ENCODE results near the gene ZXDC.

Gene ZXDC

DNA sequence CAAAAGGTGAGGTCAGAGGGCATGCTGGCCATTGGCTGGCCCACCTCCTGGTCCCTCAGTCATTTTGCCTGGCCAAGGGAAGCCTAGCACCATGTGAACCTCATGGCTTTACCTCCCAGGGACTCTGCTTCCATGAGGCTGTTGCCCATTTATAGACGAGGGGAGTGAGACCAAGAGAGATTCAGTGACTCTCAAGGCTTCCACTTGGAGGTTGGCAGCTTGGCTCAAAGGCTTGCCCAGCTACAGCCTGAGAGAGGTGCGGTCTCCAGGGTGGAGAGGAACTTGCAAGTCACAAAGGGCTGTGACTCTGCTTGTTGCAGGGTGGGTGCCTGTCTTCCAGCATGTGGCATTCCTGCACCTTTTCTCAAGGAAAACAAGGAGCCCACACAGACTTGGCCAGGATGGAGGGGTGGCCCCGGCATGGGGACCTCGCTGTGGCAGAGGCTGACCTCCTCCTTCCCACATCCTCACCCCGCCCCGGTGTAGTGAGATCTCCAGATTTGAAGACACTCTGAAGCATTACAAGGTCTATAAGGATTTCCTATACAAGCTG is 56.5 kb downstream of the ZXDC start:
- Histone ChIP-seq H3K4me1 (ENCODE audit: control insufficient read depth, insufficient read depth, low read length, poor library complexity, severe bottlenecking) (no peaks in the 10 kb centered on the region), H3K9me3 (ENCODE audit: control insufficient read depth, low read length) (no peaks in the 10 kb centered on the region), H3K27me3 (replicated peaks; ENCODE audit: control insufficient read depth, insufficient read depth, low read length, poor library complexity, severe bottlenecking) (no peaks in the 10 kb centered on the region), H3K36me3 (ENCODE audit: control insufficient read depth, insufficient read depth, low read length) (no peaks in the 10 kb centered on the region), H3K4me3 (ENCODE audit: insufficient read depth, low read depth, low read length, poor library complexity, severe bottlenecking) (no peak overlapping the region), H3K27ac (ENCODE audit: insufficient read depth, low read length, poor library complexity, severe bottlenecking) (no peak overlapping the region)
- DNase-seq: no peak

DNA sequence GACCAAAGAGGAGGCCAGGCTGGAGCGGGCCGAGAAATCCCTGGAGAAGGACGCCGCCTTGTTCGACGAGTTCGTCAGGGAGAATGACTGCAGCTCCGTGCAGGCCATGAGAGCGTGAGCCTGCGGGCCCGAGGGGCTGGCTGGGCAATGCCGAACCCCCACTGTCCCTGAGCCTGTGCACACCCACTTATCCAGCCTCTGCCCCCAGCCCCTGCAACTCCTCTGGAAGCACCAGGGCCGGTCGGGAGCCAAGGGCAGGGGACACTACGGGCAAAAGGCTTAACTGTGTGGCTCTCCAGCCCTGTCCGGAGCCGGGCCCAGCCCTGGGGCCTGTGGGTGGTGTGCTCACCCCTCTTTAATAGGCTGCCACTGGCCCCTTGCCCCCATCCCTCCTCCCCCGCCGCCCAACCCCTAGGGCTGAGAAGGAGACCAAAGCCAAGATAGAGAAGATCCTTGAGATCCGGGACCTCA is 57.0 kb downstream of the ZXDC start:
- Histone ChIP-seq H3K4me1 (ENCODE audit: control insufficient read depth, insufficient read depth, low read length, poor library complexity, severe bottlenecking) (no peaks in the 10 kb centered on the region), H3K27ac (ENCODE audit: insufficient read depth, low read length, poor library complexity, severe bottlenecking) (no peak overlapping the region), H3K27me3 (replicated peaks; ENCODE audit: control insufficient read depth, insufficient read depth, low read length, poor library complexity, severe bottlenecking) (no peaks in the 10 kb centered on the region), H3K9me3 (ENCODE audit: control insufficient read depth, low read length) (no peaks in the 10 kb centered on the region), H3K4me3 (ENCODE audit: insufficient read depth, low read depth, low read length, poor library complexity, severe bottlenecking) (no peak overlapping the region), H3K36me3 (ENCODE audit: control insufficient read depth, insufficient read depth, low read length) (no peaks in the 10 kb centered on the region)
- no peak for DNase-seq

DNA sequence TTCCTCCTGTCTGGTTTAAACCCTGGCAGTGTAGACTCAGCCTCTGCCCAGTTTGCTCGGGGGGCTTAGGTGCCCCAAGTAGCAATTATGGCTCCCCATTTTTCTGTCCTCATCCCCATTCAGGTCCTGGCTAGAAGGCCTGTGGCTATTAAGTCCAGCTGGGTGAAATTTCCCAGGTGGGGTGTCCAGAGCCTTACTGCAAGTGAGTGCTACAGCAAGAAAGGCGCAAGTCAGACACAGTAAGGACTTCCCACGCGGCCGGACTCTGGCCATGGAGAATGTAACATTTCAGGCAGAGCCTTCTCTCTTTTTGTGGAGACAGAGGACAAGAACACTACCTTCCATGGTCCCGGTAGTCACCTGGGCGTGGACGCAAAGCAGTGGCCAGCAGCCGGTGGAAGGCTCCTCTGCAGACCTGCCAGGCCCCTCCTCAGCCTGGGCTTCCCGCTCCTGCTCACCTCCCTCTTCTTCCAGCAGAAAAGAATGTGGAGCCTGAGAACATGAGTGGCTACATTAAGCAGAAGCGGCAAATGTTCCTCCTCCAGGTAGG is 57.6 kb downstream of the ZXDC start:
- no peaks in the 10 kb centered on the region for H3K9me3 ChIP-seq (ENCODE audit: control insufficient read depth, low read length)
- DNase-seq: no peak

DNA sequence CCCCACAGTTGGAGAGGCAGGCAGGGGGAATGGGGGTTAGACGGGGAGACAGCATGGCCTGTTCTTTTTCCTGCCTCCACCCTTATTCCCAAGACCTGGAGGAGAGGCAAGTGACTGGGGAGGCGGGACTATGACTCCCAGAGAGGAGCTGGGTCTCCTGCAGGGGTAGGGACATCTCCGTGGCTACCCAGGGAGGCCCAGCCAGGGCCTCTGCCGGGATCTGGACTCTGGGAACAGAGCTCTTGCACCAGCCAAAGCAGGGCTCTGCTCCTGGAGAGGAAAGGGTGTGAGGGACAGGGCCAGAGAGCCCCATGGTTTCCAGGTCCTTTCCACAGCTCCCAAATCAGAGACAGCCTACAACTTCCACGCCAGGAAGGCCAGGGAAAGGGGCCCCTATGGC is 58.2 kb downstream of the ZXDC start:
- Histone ChIP-seq H3K4me3 (ENCODE audit: insufficient read depth, low read depth, low read length, poor library complexity, severe bottlenecking) (no peak overlapping the region), H3K9me3 (ENCODE audit: control insufficient read depth, low read length) (no peaks in the 10 kb centered on the region), H3K36me3 (ENCODE audit: control insufficient read depth, insufficient read depth, low read length) (no peaks in the 10 kb centered on the region), H3K4me1 (ENCODE audit: control insufficient read depth, insufficient read depth, low read length, poor library complexity, severe bottlenecking) (no peaks in the 10 kb centered on the region), H3K27ac (ENCODE audit: insufficient read depth, low read length, poor library complexity, severe bottlenecking) (no peak overlapping the region), H3K27me3 (replicated peaks; ENCODE audit: control insufficient read depth, insufficient read depth, low read length, poor library complexity, severe bottlenecking) (no peaks in the 10 kb centered on the region)
- no peak for DNase-seq

More for the DNA sequence above, 57.6 kb downstream of the ZXDC start:
- Histone ChIP-seq H3K4me3 (ENCODE audit: insufficient read depth, low read depth, low read length, poor library complexity, severe bottlenecking) (no peak overlapping the region), H3K4me1 (ENCODE audit: control insufficient read depth, insufficient read depth, low read length, poor library complexity, severe bottlenecking) (no peaks in the 10 kb centered on the region), H3K27me3 (replicated peaks; ENCODE audit: control insufficient read depth, insufficient read depth, low read length, poor library complexity, severe bottlenecking) (no peaks in the 10 kb centered on the region), H3K36me3 (ENCODE audit: control insufficient read depth, insufficient read depth, low read length) (no peaks in the 10 kb centered on the region), H3K27ac (ENCODE audit: insufficient read depth, low read length, poor library complexity, severe bottlenecking) (no peak overlapping the region)

DNA sequence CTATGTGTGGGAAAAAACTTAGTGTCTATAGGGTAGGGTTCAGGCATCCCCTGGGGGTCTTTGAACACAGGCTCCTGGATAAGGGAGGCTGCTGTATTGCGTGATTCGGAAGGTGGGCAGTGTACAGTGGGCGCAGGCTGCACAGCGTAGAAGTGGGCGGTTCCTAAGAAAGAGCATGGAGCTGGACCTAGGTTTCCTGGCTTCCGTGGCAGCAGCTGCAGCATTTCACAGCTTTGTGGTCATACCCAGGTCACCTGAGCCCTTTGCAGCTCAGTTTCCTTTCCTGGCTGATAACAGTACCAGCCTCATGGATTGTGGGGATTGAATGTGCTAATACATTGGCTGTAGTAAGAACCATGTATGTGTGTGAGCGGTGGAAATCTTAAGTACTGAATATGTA is 58.7 kb downstream of the ZXDC start:
- Histone ChIP-seq H3K27ac (ENCODE audit: insufficient read depth, low read length, poor library complexity, severe bottlenecking) (no peak overlapping the region), H3K9me3 (ENCODE audit: control insufficient read depth, low read length) (no peaks in the 10 kb centered on the region), H3K27me3 (replicated peaks; ENCODE audit: control insufficient read depth, insufficient read depth, low read length, poor library complexity, severe bottlenecking) (no peaks in the 10 kb centered on the region), H3K4me3 (ENCODE audit: insufficient read depth, low read depth, low read length, poor library complexity, severe bottlenecking) (no peak overlapping the region), H3K36me3 (ENCODE audit: control insufficient read depth, insufficient read depth, low read length) (no peaks in the 10 kb centered on the region), H3K4me1 (ENCODE audit: control insufficient read depth, insufficient read depth, low read length, poor library complexity, severe bottlenecking) (no peaks in the 10 kb centered on the region)
- no peak for DNase-seq

DNA sequence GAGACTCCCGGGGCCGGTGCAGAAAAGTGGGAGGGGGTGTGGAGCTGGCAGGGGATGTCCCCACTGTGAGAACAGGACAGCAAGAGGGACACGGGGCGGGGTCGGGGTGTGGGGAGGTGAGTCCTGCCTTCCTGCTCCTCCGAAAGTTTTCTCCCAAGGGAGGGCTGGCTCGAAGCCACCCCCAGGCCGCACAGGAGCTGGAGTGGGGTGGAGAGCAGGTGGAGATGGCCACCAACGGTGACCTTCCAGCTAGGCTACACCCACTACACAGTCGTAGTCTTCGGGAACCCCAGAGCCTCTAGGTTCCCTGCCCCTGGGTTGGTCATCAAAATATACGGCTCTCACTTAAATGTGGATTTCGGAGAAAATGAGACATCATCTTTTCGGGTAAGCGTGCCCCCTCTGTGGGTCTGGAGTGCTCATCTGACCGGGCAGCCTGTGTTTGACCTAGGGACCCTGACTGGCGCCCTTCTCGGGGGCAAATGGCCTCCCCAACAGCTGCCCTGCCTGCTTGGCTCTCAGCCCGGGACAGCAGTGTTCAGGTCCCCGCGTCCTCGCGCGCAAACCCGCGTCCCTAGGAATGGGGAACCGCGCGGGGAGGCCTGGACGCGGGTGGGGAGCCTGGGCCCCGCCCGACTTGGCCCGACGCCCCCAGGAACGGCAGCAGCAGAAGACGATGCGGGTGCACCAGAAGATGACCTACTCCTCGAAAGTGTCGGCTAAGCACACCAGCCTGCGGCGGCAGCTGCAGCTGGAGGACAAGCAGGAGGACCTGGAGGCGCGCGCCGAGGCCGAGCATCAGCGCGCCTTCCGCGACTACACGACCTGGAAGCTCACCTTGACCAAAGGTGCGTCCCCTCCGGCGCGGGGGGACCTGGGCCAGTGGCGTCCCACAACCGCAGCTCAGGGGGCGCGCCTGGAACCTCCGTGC is 59.8 kb downstream of the ZXDC start:
- H3K27ac ChIP-seq (ENCODE audit: insufficient read depth, low read length, poor library complexity, severe bottlenecking): no peak overlapping the region
- H3K27me3 ChIP-seq (replicated peaks; ENCODE audit: control insufficient read depth, insufficient read depth, low read length, poor library complexity, severe bottlenecking): no peaks in the 10 kb centered on the region
- no peak for DNase-seq
- no peaks in the 10 kb centered on the region for H3K4me1 ChIP-seq (ENCODE audit: control insufficient read depth, insufficient read depth, low read length, poor library complexity, severe bottlenecking)
- H3K4me3 ChIP-seq (ENCODE audit: insufficient read depth, low read depth, low read length, poor library complexity, severe bottlenecking): no peak overlapping the region
- H3K9me3 ChIP-seq (ENCODE audit: control insufficient read depth, low read length): no peaks in the 10 kb centered on the region
- H3K36me3 ChIP-seq (ENCODE audit: control insufficient read depth, insufficient read depth, low read length): no peaks in the 10 kb centered on the region

DNA sequence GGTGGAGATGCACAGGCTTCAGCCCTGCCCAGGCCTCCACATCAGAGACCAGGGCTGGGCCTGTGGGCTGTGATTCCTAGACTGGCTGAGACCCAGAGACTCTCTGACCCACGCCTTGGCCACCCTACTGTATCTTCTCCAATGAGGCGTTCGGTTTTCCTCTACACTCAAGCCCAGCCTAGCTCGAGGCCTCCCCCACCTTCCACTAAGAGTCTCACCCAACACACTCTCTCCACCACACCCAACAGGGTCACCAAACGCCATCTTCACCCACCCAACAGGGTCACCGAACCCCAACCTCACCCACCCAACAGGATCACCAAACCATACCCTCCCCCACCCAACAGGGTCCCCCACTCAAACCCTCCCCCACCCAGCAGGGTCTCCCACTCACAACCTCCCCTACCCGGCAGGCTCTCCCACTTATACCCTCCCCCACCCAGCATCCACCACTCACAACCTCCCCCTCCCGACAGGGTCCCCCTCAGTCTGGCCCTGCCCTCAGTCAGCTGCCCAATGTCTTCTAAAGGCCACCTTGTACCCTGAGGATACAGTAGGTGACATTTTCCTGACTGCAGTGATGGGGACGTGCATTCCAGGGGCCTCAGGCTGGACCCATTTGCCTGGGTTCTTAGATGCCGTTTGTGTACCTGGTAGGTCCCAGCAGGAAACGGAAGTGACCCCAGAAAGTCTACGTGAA is 60.6 kb downstream of the ZXDC start:
- H3K4me3 ChIP-seq (ENCODE audit: insufficient read depth, low read depth, low read length, poor library complexity, severe bottlenecking): no peak overlapping the region
- no peak for DNase-seq
- H3K27me3 ChIP-seq (replicated peaks; ENCODE audit: control insufficient read depth, insufficient read depth, low read length, poor library complexity, severe bottlenecking): no peaks in the 10 kb centered on the region
- no peaks in the 10 kb centered on the region for H3K9me3 ChIP-seq (ENCODE audit: control insufficient read depth, low read length)
- H3K4me1 ChIP-seq (ENCODE audit: control insufficient read depth, insufficient read depth, low read length, poor library complexity, severe bottlenecking): no peaks in the 10 kb centered on the region
- no peak overlapping the region for H3K27ac ChIP-seq (ENCODE audit: insufficient read depth, low read length, poor library complexity, severe bottlenecking)
- no peaks in the 10 kb centered on the region for H3K36me3 ChIP-seq (ENCODE audit: control insufficient read depth, insufficient read depth, low read length)

DNA sequence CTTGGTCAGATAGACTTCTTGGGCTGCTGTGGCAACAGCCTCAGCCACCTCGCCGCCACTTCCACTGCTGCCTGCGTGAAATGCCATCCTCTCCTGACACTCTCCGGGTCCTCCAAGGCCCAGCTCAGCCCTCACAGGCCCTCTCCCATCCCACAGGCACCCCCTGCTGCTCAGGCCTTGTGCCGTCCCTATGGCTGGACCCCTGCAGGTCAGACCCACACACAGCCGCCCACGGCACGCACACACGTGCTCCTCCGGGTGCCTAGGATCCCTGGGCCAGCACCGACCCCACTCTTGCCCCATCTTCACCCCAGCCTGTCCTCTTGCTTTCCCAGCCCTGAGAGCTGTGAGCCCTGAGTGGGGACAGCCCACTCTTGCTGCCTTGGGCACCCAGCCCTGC is 61.3 kb downstream of the ZXDC start:
- no peak overlapping the region for H3K27ac ChIP-seq (ENCODE audit: insufficient read depth, low read length, poor library complexity, severe bottlenecking)
- no peak for DNase-seq
- no peaks in the 10 kb centered on the region for H3K9me3 ChIP-seq (ENCODE audit: control insufficient read depth, low read length)
- H3K4me3 ChIP-seq (ENCODE audit: insufficient read depth, low read depth, low read length, poor library complexity, severe bottlenecking): no peak overlapping the region
- no peaks in the 10 kb centered on the region for H3K36me3 ChIP-seq (ENCODE audit: control insufficient read depth, insufficient read depth, low read length)
- no peaks in the 10 kb centered on the region for H3K4me1 ChIP-seq (ENCODE audit: control insufficient read depth, insufficient read depth, low read length, poor library complexity, severe bottlenecking)
- H3K27me3 ChIP-seq (replicated peaks; ENCODE audit: control insufficient read depth, insufficient read depth, low read length, poor library complexity, severe bottlenecking): no peaks in the 10 kb centered on the region

DNA sequence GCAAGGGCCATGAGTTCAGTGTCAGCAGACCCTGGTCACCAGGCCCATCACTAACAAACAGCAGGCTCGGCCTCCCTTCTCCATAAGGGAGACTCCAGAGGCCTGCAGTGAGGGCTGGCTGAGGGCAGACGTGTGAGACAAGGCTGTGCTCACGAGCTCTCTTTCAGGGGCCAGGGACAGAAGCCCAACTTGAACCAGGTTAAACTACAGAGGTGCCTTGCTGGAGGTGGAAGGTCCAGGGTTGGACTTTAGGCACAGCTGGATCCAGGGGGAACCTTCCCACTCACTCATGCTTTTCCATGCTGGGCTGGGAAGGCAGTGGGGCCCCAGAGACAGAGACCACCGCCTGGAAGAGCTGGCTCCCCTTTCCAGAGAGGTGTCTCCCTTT is 62.0 kb downstream of the ZXDC start:
- Histone ChIP-seq H3K27me3 (replicated peaks; ENCODE audit: control insufficient read depth, insufficient read depth, low read length, poor library complexity, severe bottlenecking) (no peaks in the 10 kb centered on the region), H3K27ac (ENCODE audit: insufficient read depth, low read length, poor library complexity, severe bottlenecking) (no peak overlapping the region), H3K36me3 (ENCODE audit: control insufficient read depth, insufficient read depth, low read length) (no peaks in the 10 kb centered on the region), H3K4me1 (ENCODE audit: control insufficient read depth, insufficient read depth, low read length, poor library complexity, severe bottlenecking) (no peaks in the 10 kb centered on the region), H3K4me3 (ENCODE audit: insufficient read depth, low read depth, low read length, poor library complexity, severe bottlenecking) (no peak overlapping the region), H3K9me3 (ENCODE audit: control insufficient read depth, low read length) (no peaks in the 10 kb centered on the region)
- DNase-seq: no peak

Measured in effector memory CD4-positive, alpha-beta T cell (primary cell).